Measurements from ENCODE around the gene NTHL1.

DNA sequence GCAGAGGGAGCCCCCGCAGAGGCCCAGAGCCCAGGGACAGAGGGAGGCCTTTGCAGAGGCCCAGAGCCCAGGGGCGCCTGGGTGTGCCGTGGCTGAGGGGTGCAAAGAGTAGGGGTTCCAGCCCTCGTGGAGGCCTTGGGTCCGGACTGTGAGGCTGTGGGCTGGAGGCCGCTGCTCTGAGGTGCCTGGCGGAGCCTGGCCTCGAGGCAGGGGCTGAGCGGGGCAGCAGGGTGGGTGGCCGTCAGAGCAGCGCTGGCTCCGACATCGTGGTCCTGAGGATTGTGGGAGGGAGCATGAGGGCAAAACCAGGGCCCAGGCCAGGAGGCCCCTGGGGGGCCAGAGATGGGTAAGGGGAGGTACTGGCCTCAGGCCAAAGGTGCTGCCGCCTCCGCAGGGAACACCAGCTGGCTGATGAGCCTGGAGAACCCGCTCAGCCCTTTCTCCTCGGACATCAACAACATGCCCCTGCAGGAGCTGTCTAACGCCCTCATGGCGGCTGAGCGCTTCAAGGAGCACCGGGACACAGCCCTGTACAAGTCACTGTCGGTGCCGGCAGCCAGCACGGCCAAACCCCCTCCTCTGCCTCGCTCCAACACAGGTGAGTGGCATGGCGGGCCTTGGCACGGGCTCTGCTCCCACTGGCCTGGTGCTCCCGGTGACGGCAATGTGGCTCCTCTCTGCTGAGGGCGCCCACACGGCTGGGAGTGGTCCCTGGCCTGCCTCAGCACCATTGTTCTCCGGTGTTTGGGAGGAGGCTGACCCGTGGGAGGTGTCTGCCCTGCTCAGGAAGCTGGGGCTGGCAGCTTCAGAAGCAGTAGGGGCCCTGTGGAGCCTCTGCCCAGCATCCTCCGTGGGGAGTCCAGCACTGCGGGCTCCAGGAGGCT, 33.8 kb upstream of the NTHL1 start:
- TF ChIP-seq, protein P1, sequence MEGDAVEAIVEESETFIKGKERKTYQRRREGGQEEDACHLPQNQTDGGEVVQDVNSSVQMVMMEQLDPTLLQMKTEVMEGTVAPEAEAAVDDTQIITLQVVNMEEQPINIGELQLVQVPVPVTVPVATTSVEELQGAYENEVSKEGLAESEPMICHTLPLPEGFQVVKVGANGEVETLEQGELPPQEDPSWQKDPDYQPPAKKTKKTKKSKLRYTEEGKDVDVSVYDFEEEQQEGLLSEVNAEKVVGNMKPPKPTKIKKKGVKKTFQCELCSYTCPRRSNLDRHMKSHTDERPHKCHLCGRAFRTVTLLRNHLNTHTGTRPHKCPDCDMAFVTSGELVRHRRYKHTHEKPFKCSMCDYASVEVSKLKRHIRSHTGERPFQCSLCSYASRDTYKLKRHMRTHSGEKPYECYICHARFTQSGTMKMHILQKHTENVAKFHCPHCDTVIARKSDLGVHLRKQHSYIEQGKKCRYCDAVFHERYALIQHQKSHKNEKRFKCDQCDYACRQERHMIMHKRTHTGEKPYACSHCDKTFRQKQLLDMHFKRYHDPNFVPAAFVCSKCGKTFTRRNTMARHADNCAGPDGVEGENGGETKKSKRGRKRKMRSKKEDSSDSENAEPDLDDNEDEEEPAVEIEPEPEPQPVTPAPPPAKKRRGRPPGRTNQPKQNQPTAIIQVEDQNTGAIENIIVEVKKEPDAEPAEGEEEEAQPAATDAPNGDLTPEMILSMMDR (conservative IDR thresholded peaks at IDR 0.05; ENCODE audit: low read depth, low read length): no peak
- TF ChIP-seq EZH2 (IDR thresholded peaks at IDR 0.05; ENCODE audit: borderline replicate concordance, low read depth, low read length, poor library complexity, severe bottlenecking): no peak
